GM18861 (cell line): Measurements from ENCODE around the gene FADD.

Experiments used
- ATAC-seq: cut with Tn5 transposase; IDR thresholded peaks from one replicate; pipeline ENCODE4 v1.9.1; 2021; ENCODE audit not compliant: unreplicated experiment

The FADD gene

GRCh38 chr11:70230840-70231710 is 28.0 kb downstream of the FADD start:
- ATAC-seq, result no peak

GRCh38 chr11:70233034-70233433 is 29.9 kb downstream of the FADD start:
- ATAC-seq, result no peak

GRCh38 chr11:70233511-70233934 is 30.4 kb downstream of the FADD start:
- no peak for ATAC-seq

- ATAC-seq, result no peak
Observed at GRCh38 chr11:70233962-70234361, 30.9 kb downstream of the FADD start.

GRCh38 chr11:70240337-70240736 is 37.2 kb downstream of the FADD start:
- ATAC-seq, result no peak

GRCh38 chr11:70241709-70242108 is 38.6 kb downstream of the FADD start:
- ATAC-seq, result no peak

GRCh38 chr11:70242885-70243284 is 39.8 kb downstream of the FADD start:
- no peak for ATAC-seq

- ATAC-seq, result no peak
Observed at GRCh38 chr11:70243912-70244652, 41.0 kb downstream of the FADD start.

- no peak for ATAC-seq
Observed at GRCh38 chr11:70244698-70245097, 41.6 kb downstream of the FADD start.

- no peak for ATAC-seq
Observed at GRCh38 chr11:70246196-70246595, 43.1 kb downstream of the FADD start.

GRCh38 chr11:70247042-70247709 is 44.1 kb downstream of the FADD start:
- ATAC-seq, result no peak

GRCh38 chr11:70247710-70248072 is 44.6 kb downstream of the FADD start:
- no peak for ATAC-seq

- no peak for ATAC-seq
Observed at GRCh38 chr11:70250876-70251658, 48.0 kb downstream of the FADD start.

- ATAC-seq, result no peak
Observed at GRCh38 chr11:70251659-70252321, 48.7 kb downstream of the FADD start.

GRCh38 chr11:70252844-70253243 is 49.7 kb downstream of the FADD start:
- no peak for ATAC-seq

GRCh38 chr11:70255477-70256116 is 52.5 kb downstream of the FADD start:
- ATAC-seq, result no peak
